Tibial nerve (tissue), 3 donors: ENCODE results near the gene ADCY2.

Source experiments
- CTCF ChIP-seq, 5 experiments: fragments of 200-600 bp in 3 of 5; fragments of 450-650 bp in 2 of 5; sonication (generic) in 3 of 5; IDR thresholded peaks; one replicate each; pipeline ENCODE4 v1.5.1; 2016 to 2019; ENCODE audit warnings: antibody characterized with exemption in 5 of 5, mild to moderate bottlenecking in 3 of 5, moderate library complexity in 2 of 5
- POLR2A ChIP-seq, 2 donors: fragments of 450-650 bp; IDR thresholded peaks; one replicate each; pipeline ENCODE4 v1.6.1; 2017; ENCODE audit warnings: antibody characterized with exemption in 2 of 2, mild to moderate bottlenecking in 2 of 2, moderate library complexity in 2 of 2

GRCh38 chr5:7728076-7728475 is 332.1 kb downstream of the ADCY2 start:
- TF ChIP-seq POLR2A (IDR thresholded peaks at IDR 0.05) (no peak), CTCF (IDR thresholded peaks at IDR 0.05) (no peak)
